ENCODE results near the gene NRP1.

DNA sequence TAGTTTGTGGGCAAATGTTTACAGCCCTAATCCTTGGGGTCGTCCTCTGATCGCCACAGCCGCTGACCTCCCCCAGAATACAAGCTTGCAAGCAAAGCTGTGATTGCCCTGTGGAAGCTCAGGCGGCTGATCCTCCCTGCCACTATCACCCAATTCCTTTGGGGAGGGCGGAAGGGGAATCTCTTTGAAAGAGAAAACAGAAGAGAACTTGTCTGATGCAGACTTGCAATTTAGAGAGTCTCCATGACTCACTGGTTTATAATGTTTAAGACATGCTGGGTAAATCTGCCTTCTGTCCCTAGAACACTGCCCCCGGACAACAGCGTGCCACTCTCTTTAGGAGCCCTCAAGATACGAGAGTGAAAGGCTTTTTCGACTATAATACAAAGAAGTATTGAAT lies 75.5 kb downstream of the NRP1 start:
- TF ChIP-seq, protein P1, sequence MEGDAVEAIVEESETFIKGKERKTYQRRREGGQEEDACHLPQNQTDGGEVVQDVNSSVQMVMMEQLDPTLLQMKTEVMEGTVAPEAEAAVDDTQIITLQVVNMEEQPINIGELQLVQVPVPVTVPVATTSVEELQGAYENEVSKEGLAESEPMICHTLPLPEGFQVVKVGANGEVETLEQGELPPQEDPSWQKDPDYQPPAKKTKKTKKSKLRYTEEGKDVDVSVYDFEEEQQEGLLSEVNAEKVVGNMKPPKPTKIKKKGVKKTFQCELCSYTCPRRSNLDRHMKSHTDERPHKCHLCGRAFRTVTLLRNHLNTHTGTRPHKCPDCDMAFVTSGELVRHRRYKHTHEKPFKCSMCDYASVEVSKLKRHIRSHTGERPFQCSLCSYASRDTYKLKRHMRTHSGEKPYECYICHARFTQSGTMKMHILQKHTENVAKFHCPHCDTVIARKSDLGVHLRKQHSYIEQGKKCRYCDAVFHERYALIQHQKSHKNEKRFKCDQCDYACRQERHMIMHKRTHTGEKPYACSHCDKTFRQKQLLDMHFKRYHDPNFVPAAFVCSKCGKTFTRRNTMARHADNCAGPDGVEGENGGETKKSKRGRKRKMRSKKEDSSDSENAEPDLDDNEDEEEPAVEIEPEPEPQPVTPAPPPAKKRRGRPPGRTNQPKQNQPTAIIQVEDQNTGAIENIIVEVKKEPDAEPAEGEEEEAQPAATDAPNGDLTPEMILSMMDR (IDR thresholded peaks at IDR 0.05; ENCODE audit: low read depth, low read length, missing input control): no peak
- TF ChIP-seq SP1 (IDR thresholded peaks at IDR 0.05): no peak
